Sigmoid colon (tissue), 7 donors: ENCODE data around the gene KIF5C. TPM values are rescaled to one million over a fixed set of nuclear protein-coding genes. Genes with fewer than 3 reads are reported as not detected.

ENCODE experiments used
- DNase-seq: peaks from one replicate; pipeline ENCODE4 v3.0.0-alpha.2; 2019
- H3K27ac ChIP-seq, 4 donors: fragments of 200-600 bp; sonication (generic); one replicate each; pipeline ENCODE4 v1.5.1; 2016 to 2019; ENCODE audit warnings: mild to moderate bottlenecking in 1 of 4
- H3K27me3 ChIP-seq, 3 donors: fragments of 200-600 bp; sonication (generic); one replicate each; pipeline ENCODE4 v1.5.1; 2019; ENCODE audit warnings: mild to moderate bottlenecking in 1 of 3
- H3K36me3 ChIP-seq, 4 donors: fragments of 200-600 bp; sonication (generic); one replicate each; pipeline ENCODE4 v1.5.1; 2016 to 2019
- H3K4me1 ChIP-seq, 4 donors: fragments of 200-600 bp; sonication (generic); one replicate each; pipeline ENCODE4 v1.5.1; 2017 to 2019
- H3K4me3 ChIP-seq, 4 donors: fragments of 200-600 bp; sonication (generic); one replicate each; pipeline ENCODE4 v1.5.1; 2017 to 2019; ENCODE audit warnings: mild to moderate bottlenecking in 2 of 4, moderate library complexity in 1 of 4
- H3K9me3 ChIP-seq, 4 donors: fragments of 200-600 bp in 3 of 4; sonication (generic) in 3 of 4; one replicate each; pipeline versions ENCODE4 v1.5.1 to v1.6.1; 2013 to 2019
- EP300 ChIP-seq, 4 donors: sonication (generic); formaldehyde crosslinking; IDR thresholded peaks; one replicate each; pipeline ENCODE4 v1.6.1; 2017; ENCODE audit warnings: antibody characterized with exemption in 4 of 4
- POLR2A ChIP-seq, 2 donors: fragments of 450-650 bp; IDR thresholded peaks; one replicate each; pipeline ENCODE4 v1.6.1; 2016; ENCODE audit warnings: antibody characterized with exemption in 2 of 2, mild to moderate bottlenecking in 2 of 2, moderate library complexity in 2 of 2
- POLR2AphosphoS5 ChIP-seq, 4 donors: sonication (generic); formaldehyde crosslinking; IDR thresholded peaks; one replicate each; pipeline ENCODE4 v1.6.1; 2017; ENCODE audit warnings: antibody characterized with exemption in 4 of 4
- WGBS, 2 donors: extraction: QIAGEN DNeasy Blood & Tissue Kit; methylation state at CpG; one replicate each; pipeline ENCODE4 v1.1.7; 2013; 5-methylcytosine and 5-hydroxymethylcytosine counted together
- intact Hi-C: fragments of 100-400 bp; cut with DNase I; formaldehyde crosslinking; loops from one replicate; pipeline ENCODE4 v1.15.1; 2023
- polyA plus RNA-seq, 3 donors: library from polyadenylated mRNA; stranded (reverse); fragments of 200-250 nt; gene quantifications; one replicate each; pipeline ENCODE4 v1.2.3, GENCODE V29; 2013
- total RNA-seq, 4 donors: library from RNA; depleted of rRNA; stranded (reverse); fragments of >200 nt; gene quantifications; one replicate each; pipeline ENCODE4 v1.1.0, GENCODE V29; 2016
- TF ChIP-seq, protein P1 (sequence below), 4 experiments: fragments of 450-650 bp in 3 of 4; fragments of 200-600 bp in 1 of 4; IDR thresholded peaks; one replicate each; pipeline ENCODE4 v1.5.1; 2016 to 2019; ENCODE audit warnings: antibody characterized with exemption in 4 of 4, mild to moderate bottlenecking in 3 of 4, moderate library complexity in 2 of 4
- donor health status: healthy with polysubstance abuse.
- donor health status: Bipolar disorder and iron deficiency.
- donor health status: healthy.

Gene KIF5C
- total and polyA plus RNA-seq, 7 donors = 0.23 to 11.1 (median 7.3) TPM

GRCh38 chr2:149008381-149008780, 133.4 kb downstream of the KIF5C start:
- no peaks in the 10 kb centered on the region for H3K4me1 ChIP-seq
- DNase-seq = no peak
- H3K27ac ChIP-seq = no peak overlapping the region
- WGBS, 2 donors = 91 to 93% methylated on average over 7 of the region's 7 CpGs
- intact Hi-C loops = no loop called here
- no peaks in the 10 kb centered on the region for H3K36me3 ChIP-seq
- no peaks in the 10 kb centered on the region for H3K27me3 ChIP-seq
- no peak overlapping the region for H3K4me3 ChIP-seq
- no peak for TF ChIP-seq EP300 (IDR thresholded peaks at IDR 0.05)
- no peak for TF ChIP-seq POLR2A (IDR thresholded peaks at IDR 0.05)
- TF ChIP-seq, protein P1, sequence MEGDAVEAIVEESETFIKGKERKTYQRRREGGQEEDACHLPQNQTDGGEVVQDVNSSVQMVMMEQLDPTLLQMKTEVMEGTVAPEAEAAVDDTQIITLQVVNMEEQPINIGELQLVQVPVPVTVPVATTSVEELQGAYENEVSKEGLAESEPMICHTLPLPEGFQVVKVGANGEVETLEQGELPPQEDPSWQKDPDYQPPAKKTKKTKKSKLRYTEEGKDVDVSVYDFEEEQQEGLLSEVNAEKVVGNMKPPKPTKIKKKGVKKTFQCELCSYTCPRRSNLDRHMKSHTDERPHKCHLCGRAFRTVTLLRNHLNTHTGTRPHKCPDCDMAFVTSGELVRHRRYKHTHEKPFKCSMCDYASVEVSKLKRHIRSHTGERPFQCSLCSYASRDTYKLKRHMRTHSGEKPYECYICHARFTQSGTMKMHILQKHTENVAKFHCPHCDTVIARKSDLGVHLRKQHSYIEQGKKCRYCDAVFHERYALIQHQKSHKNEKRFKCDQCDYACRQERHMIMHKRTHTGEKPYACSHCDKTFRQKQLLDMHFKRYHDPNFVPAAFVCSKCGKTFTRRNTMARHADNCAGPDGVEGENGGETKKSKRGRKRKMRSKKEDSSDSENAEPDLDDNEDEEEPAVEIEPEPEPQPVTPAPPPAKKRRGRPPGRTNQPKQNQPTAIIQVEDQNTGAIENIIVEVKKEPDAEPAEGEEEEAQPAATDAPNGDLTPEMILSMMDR (IDR thresholded peaks at IDR 0.05) = no peak
- TF ChIP-seq POLR2AphosphoS5 (IDR thresholded peaks at IDR 0.05) = no peak
- no peaks in the 10 kb centered on the region for H3K9me3 ChIP-seq

DNA sequence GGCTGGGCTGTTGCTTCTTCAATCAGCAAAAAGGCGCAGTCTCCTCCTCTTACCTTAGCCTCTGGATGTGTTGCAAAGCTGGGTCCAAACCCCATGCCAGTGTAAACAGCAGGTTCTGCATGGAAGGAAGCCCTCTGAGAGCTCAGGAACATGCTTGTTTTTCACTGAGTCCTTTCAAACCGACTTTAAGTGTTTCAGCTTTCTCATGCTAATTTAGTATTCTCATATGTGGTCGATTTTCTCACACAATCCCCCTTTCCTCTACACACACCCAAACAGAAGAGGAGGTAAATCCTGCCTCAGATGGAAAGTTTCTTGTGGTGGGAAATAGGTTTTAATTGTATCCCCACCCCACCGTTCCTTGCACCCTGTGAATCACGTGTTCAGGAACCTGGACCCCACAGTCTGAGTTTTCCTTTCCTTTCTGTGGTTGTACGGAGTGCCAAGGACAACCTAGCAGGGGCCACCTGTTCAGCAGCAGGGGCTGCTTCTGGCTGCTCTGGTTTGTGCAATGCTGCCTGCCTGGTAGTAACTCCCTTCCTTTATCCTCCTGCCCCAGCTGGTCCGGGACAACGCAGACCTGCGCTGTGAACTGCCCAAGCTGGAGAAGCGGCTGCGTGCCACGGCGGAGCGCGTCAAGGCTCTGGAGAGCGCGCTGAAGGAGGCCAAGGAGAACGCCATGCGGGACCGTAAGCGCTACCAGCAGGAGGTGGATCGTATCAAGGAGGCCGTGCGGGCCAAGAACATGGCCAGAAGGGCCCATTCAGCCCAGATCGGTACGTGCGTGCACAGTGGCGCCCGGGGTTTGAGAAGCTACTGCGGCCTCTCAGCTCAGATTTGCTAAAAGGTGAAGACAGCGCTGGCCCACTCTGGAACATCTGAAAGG, 134.8 kb downstream of the KIF5C start:
- no peak overlapping the region for H3K27ac ChIP-seq
- intact Hi-C loops = no loop called here
- no peaks in the 10 kb centered on the region for H3K9me3 ChIP-seq
- H3K36me3 ChIP-seq = no peaks in the 10 kb centered on the region
- 92 to 96% methylated on average over 31 of the region's 31 CpGs for WGBS, 2 donors
- H3K4me3 ChIP-seq = no peak overlapping the region
- H3K4me1 ChIP-seq = no peaks in the 10 kb centered on the region
- TF ChIP-seq, protein P1 (IDR thresholded peaks at IDR 0.05) = no peak
- TF ChIP-seq EP300 (IDR thresholded peaks at IDR 0.05) (no peak), POLR2AphosphoS5 (IDR thresholded peaks at IDR 0.05) (no peak), POLR2A (IDR thresholded peaks at IDR 0.05) (no peak)
- DNase-seq = no peak
- no peaks in the 10 kb centered on the region for H3K27me3 ChIP-seq

DNA sequence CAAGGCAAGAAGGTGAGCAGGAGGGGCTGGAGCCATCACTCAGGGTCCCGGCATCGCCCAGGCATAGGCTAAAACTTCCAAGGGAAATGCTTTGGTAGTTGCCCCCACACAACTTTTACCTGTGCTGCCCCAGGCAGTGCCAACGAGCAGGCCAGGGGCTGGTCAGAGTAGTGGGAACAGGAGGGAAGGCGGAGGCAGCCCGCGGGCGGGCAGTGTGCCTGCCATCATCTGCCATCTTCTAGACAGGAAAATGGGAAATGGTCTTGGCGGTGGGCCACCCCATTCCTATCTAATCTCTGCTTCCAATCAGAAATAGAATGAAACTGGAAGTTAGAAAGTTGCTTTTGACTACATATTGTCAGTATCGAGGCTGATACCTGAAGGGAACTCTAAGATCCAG, 137.5 kb downstream of the KIF5C start:
- no peak for TF ChIP-seq POLR2AphosphoS5 (IDR thresholded peaks at IDR 0.05)
- TF ChIP-seq POLR2A (IDR thresholded peaks at IDR 0.05) = no peak
- TF ChIP-seq EP300 (IDR thresholded peaks at IDR 0.05) = no peak
- TF ChIP-seq, protein P1 (IDR thresholded peaks at IDR 0.05) = no peak
- no peak for DNase-seq
- peaks cover 0 to 4% (median 2%) of the 10 kb centered on the region in 4 donors for H3K4me1 ChIP-seq
- no peak overlapping the region for H3K27ac ChIP-seq
- no peaks in the 10 kb centered on the region for H3K9me3 ChIP-seq
- H3K27me3 ChIP-seq = no peaks in the 10 kb centered on the region
- H3K36me3 ChIP-seq = no peaks in the 10 kb centered on the region
- 93 to 95% methylated on average over 9 of the region's 9 CpGs for WGBS, 2 donors
- intact Hi-C loops = no loop called here
- no peak overlapping the region for H3K4me3 ChIP-seq

DNA sequence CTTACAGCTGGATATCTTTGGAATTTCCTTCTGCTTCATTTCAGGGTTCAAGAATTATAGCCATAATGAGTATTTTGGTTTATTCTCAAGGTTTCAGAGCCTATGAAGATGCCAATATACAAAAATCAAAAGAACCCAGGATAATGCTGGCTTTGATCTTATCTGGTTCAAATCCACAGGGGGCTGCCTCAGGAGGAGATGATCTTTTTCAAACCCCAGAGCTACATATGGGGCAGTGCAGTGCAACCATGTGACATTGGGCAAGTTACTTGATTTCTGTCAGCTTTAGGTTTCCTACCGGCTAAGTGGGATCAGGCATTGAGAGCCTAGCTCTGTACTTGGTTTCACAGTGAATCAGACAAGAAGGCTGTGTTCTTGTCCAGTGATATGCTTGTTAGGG, 140.5 kb downstream of the KIF5C start:
- intact Hi-C loops = no loop called here
- H3K27ac ChIP-seq = no peak overlapping the region
- H3K9me3 ChIP-seq = no peaks in the 10 kb centered on the region
- no peak for TF ChIP-seq POLR2A (IDR thresholded peaks at IDR 0.05)
- no peak for TF ChIP-seq POLR2AphosphoS5 (IDR thresholded peaks at IDR 0.05)
- TF ChIP-seq, protein P1 (IDR thresholded peaks at IDR 0.05) = no peak
- TF ChIP-seq EP300 (IDR thresholded peaks at IDR 0.05) = no peak
- H3K27me3 ChIP-seq = no peaks in the 10 kb centered on the region
- 95 to 96% methylated on average over 1 of the region's 1 CpG for WGBS, 2 donors
- no peaks in the 10 kb centered on the region for H3K36me3 ChIP-seq
- no peak for DNase-seq
- no peak overlapping the region for H3K4me3 ChIP-seq
- peaks cover 0 to 5% (median 2%) of the 10 kb centered on the region in 4 donors for H3K4me1 ChIP-seq
